Uterus (tissue), 4 donors: ENCODE data around the gene FRMPD4. TPM values are rescaled to one million over a fixed set of nuclear protein-coding genes. Genes with fewer than 3 reads are reported as not detected.

Source experiments
- DNase-seq, 2 donors: peaks; one replicate each; pipeline ENCODE4 v3.0.0-alpha.2; 2019 to 2020
- H3K27ac ChIP-seq, 2 donors: fragments of 200-600 bp; sonication (generic); 1 replicate in 1 of 2; 2 replicates in 1 of 2; pipeline ENCODE4 v1.5.1; 2016 to 2018
- H3K27me3 ChIP-seq, 2 donors: fragments of 200-600 bp; sonication (generic); one replicate each; pipeline ENCODE4 v1.5.1; 2018 to 2019; ENCODE audit warnings: control low read depth in 1 of 2
- H3K36me3 ChIP-seq, 2 donors: fragments of 200-600 bp; sonication (generic); one replicate each; pipeline ENCODE4 v1.5.1; 2019; ENCODE audit warnings: control low read depth in 1 of 2
- H3K4me1 ChIP-seq, 2 donors: fragments of 200-600 bp; sonication (generic); one replicate each; pipeline ENCODE4 v1.5.1; 2018 to 2019; ENCODE audit warnings: control low read depth in 1 of 2
- H3K4me3 ChIP-seq, 2 donors: fragments of 200-600 bp; sonication (generic); 1 replicate in 1 of 2; 2 replicates in 1 of 2; pipeline ENCODE4 v1.5.1; 2018 to 2019; ENCODE audit warnings: mild to moderate bottlenecking in 1 of 2
- H3K9me3 ChIP-seq, 2 donors: fragments of 200-600 bp; sonication (generic); one replicate each; pipeline ENCODE4 v1.5.1; 2019; ENCODE audit warnings: control low read depth in 1 of 2
- CTCF ChIP-seq, 4 experiments: fragments of 200-600 bp in 2 of 4; fragments of 450-650 bp in 2 of 4; sonication (generic) in 2 of 4; IDR thresholded peaks; one replicate each; pipeline ENCODE4 v1.5.1; 2016 to 2019; ENCODE audit warnings: antibody characterized with exemption in 4 of 4, mild to moderate bottlenecking in 2 of 4, moderate library complexity in 1 of 4
- POLR2A ChIP-seq, 2 donors: fragments of 450-650 bp; IDR thresholded peaks; one replicate each; pipeline ENCODE4 v1.6.1; 2016; ENCODE audit warnings: antibody characterized with exemption in 2 of 2, mild to moderate bottlenecking in 1 of 2, moderate library complexity in 1 of 2
- intact Hi-C: fragments of 100-400 bp; cut with DNase I; formaldehyde crosslinking; loops from one replicate; pipeline ENCODE4 v1.15.1; 2023; ENCODE audit warnings: low total_unique reads
- total RNA-seq, 4 donors: library from RNA; depleted of rRNA in 3 of 4; stranded (reverse); fragments of >200 nt in 3 of 4; gene quantifications; one replicate each; pipeline versions ENCODE4 v1.1.0 to v1.2.4, GENCODE V29; 2014 to 2023
- donor health status: DM: yes; HTN: yes; CAD: no.

The FRMPD4 gene
- total RNA-seq, 4 donors from 2014 or later = 0.06 to 0.41 TPM; not detected in 2

DNA sequence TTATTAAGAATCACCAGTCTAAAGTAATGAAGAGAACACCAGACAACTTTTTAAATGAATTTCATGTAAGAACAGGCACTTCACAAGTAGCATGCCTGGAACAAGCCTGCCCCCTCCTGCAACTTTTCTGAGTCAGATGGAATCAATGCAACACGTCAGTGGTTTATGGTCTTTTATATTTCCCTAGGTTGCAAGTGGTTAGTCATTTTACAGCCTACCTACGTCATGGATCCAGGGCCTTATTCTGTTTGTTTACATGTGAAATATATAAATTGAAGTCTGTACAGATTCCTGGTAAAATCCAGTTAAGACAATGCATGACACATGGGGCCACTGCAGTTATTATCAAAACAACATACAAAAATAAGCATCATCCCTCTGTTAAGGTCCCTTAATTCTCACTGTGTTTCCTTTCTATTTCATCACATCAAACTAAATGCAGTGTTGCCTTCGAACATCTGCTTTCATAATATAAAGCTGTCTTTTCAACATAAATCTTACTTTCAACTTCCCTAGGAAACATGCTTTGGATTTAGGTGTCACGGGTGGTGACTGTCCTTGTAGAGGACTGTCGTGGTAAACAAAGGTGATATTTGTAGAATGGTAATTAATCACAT lies 309.3 kb downstream of the FRMPD4 start:
- H3K9me3 ChIP-seq = no peaks in the 10 kb centered on the region
- H3K36me3 ChIP-seq = no peaks in the 10 kb centered on the region
- intact Hi-C loops = no loop called here
- H3K27me3 ChIP-seq = no peaks in the 10 kb centered on the region
- peak in 1 of 2 donors; percentile 19 for DNase-seq
- H3K4me1 ChIP-seq = no peaks in the 10 kb centered on the region
- no peak overlapping the region for H3K4me3 ChIP-seq
- no peak overlapping the region for H3K27ac ChIP-seq
- TF ChIP-seq CTCF (IDR thresholded peaks at IDR 0.05) = peak in 2 of 4 experiments; percentile 14 to 17
- no peak for TF ChIP-seq POLR2A (IDR thresholded peaks at IDR 0.05)

- Histone ChIP-seq H3K9me3 (no peaks in the 10 kb centered on the region), H3K4me3 (no peak overlapping the region), H3K36me3 (no peaks in the 10 kb centered on the region), H3K27me3 (no peaks in the 10 kb centered on the region), H3K4me1 (no peaks in the 10 kb centered on the region), H3K27ac (no peak overlapping the region)
- DNase-seq = no peak
- TF ChIP-seq POLR2A (IDR thresholded peaks at IDR 0.05) (no peak), CTCF (IDR thresholded peaks at IDR 0.05) (no peak)
- intact Hi-C loops = no loop called here
Observed at GRCh38 chrX:12452268-12452667, 314.0 kb downstream of the FRMPD4 start.

DNA sequence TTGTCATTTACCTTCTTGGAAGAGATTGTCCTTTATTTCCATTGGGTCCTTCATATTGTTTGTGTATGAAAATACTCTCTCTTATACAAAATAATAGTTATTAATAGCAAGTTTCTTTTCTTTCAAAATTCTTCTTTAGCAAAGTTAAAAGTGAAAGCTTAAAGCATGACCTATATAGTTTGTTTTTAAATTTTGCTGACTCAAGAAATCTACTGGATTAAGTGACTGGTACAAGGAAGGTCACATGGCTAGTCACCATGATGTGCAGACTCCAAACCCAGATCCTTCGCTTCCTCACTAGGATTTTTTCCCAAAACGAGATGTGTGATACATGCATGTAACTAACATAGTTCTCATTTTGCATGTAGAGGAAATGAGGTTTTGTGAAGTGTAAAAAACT lies 322.7 kb downstream of the FRMPD4 start:
- no peak overlapping the region for H3K27ac ChIP-seq
- H3K9me3 ChIP-seq = no peaks in the 10 kb centered on the region
- intact Hi-C loops = no loop called here
- H3K4me3 ChIP-seq = no peak overlapping the region
- TF ChIP-seq CTCF (IDR thresholded peaks at IDR 0.05) (no peak), POLR2A (IDR thresholded peaks at IDR 0.05) (no peak)
- no peak for DNase-seq
- H3K36me3 ChIP-seq = no peaks in the 10 kb centered on the region
- H3K4me1 ChIP-seq = no peaks in the 10 kb centered on the region
- H3K27me3 ChIP-seq = no peaks in the 10 kb centered on the region

DNA sequence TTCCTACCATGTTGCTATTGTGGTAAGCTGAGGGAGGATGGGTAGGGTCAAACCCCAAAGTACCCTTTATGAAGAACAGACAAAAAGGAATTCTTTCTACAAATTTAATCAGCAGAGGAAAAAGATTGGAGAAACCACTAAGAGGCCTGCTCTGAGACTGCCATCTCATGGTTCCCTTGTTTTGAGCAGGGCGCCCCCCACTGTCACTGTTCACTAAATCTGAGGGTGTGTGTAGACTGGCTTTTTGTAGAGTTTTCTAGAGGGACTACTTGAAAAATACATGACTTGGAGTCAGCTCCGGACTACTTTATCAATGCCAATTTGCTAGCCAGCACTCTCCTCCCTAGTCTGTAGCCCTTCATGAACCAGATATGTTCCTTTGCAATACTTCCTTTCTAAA lies 324.8 kb downstream of the FRMPD4 start:
- intact Hi-C loops = no loop called here
- TF ChIP-seq CTCF (IDR thresholded peaks at IDR 0.05) (no peak), POLR2A (IDR thresholded peaks at IDR 0.05) (no peak)
- Histone ChIP-seq H3K9me3 (no peaks in the 10 kb centered on the region), H3K4me1 (no peaks in the 10 kb centered on the region), H3K27ac (no peak overlapping the region), H3K27me3 (no peaks in the 10 kb centered on the region), H3K4me3 (no peak overlapping the region), H3K36me3 (no peaks in the 10 kb centered on the region)
- DNase-seq = no peak

DNA sequence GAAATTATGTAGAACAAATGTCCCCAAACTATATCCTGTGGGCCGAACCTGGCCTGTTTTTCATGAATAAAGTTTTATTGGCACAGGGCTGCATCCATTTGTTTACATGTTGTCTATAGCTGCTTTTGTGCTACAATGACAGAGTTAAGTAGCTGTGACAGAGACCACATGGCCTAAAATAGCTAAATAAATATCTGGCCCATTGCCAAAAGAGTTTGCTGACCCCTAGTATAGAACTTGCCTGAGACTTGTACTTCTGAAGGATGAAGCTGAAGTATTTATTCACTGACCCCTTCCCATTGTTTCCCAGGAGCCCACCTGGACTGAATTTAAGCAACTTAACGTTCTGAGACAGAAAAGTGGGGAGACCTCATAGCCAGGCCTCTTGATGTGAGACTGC lies 325.6 kb downstream of the FRMPD4 start:
- TF ChIP-seq POLR2A (IDR thresholded peaks at IDR 0.05) = no peak
- no peak for TF ChIP-seq CTCF (IDR thresholded peaks at IDR 0.05)

More for the DNA sequence above, 325.6 kb downstream of the FRMPD4 start:
- Histone ChIP-seq H3K27ac (no peak overlapping the region), H3K9me3 (no peaks in the 10 kb centered on the region), H3K4me3 (no peak overlapping the region), H3K36me3 (no peaks in the 10 kb centered on the region), H3K4me1 (no peaks in the 10 kb centered on the region), H3K27me3 (no peaks in the 10 kb centered on the region)
- intact Hi-C loops = no loop called here
- DNase-seq = no peak
